Right lung (tissue), 10 donors: Measurements from ENCODE around the gene AAGAB. TPM values are rescaled to one million over a fixed set of nuclear protein-coding genes. Genes with fewer than 3 reads are reported as not detected.
"Not testable (repeated sequence)": the region's sequence is repeated elsewhere in the genome, so short reads cannot be mapped to it uniquely, and the experiment has no call there.

Experiments
- DNase-seq, 2 donors: peaks; one replicate each; pipeline ENCODE4 v3.0.0-alpha.2; 2013
- long read RNA-seq, 8 donors: transcript quantifications; one replicate each; lab custom pipeline, GENCODE V29; 2026
- polyA plus RNA-seq, 5 donors: library from polyadenylated mRNA; unstranded; fragments of 120-200 nt; gene quantifications; one replicate each; pipeline versions ENCODE4 v1.2.1 to v1.2.3, GENCODE V29; 2013; ENCODE audit warnings: inconsistent platforms in 1 of 5, low replicate concordance in 1 of 5; ENCODE audit not compliant: insufficient read length in 5 of 5, insufficient read depth in 1 of 5

Gene AAGAB, protein sequence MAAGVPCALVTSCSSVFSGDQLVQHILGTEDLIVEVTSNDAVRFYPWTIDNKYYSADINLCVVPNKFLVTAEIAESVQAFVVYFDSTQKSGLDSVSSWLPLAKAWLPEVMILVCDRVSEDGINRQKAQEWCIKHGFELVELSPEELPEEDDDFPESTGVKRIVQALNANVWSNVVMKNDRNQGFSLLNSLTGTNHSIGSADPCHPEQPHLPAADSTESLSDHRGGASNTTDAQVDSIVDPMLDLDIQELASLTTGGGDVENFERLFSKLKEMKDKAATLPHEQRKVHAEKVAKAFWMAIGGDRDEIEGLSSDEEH
- polyA plus RNA-seq, result 10 to 100 TPM; 26.9 to 35.1 (median 28.3) TPM
- long read RNA-seq, donor 1, partial matches to known transcripts, result 0 of 5 reads
- long read RNA-seq, donor 1, other reads (novel, unspliced or antisense), result 0 of 5 reads
- long read RNA-seq, donor 2, partial matches to known transcripts, result 0 of 3 reads
- long read RNA-seq, donor 2, other reads (novel, unspliced or antisense), result 0 of 3 reads
- long read RNA-seq, donor 3, transcript AAGAB-201 (10 exons, 2,841 nt), result major isoform, 9 of 9 reads
- long read RNA-seq, donor 3, partial matches to known transcripts, result 0 of 9 reads
- long read RNA-seq, donor 3, other reads (novel, unspliced or antisense), result 0 of 9 reads
- long read RNA-seq, donor 4, partial matches to known transcripts, result 0 of 4 reads
- long read RNA-seq, donor 4, other reads (novel, unspliced or antisense), result 0 of 4 reads
- long read RNA-seq, donor 5, transcript AAGAB-201 (10 exons, 2,841 nt), result major isoform, 7 of 8 reads
- long read RNA-seq, donor 5, partial matches to known transcripts, result 0 of 8 reads
- long read RNA-seq, donor 5, other reads (novel, unspliced or antisense), result 0 of 8 reads
- long read RNA-seq, donor 6, transcript AAGAB-201 (10 exons, 2,841 nt), result major isoform, 5 of 6 reads
- long read RNA-seq, donor 6, partial matches to known transcripts, result 0 of 6 reads
- long read RNA-seq, donor 6, other reads (novel, unspliced or antisense), result 0 of 6 reads
- long read RNA-seq, donor 7, transcript AAGAB-201 (10 exons, 2,841 nt), result major isoform, 7 of 16 reads
- long read RNA-seq, donor 7, partial matches to known transcripts, result 7 of 16 reads
- long read RNA-seq, donor 7, other reads (novel, unspliced or antisense), result 0 of 16 reads
- long read RNA-seq, donor 8, partial matches to known transcripts, result 0 of 2 reads
- long read RNA-seq, donor 8, other reads (novel, unspliced or antisense), result 0 of 2 reads

DNA sequence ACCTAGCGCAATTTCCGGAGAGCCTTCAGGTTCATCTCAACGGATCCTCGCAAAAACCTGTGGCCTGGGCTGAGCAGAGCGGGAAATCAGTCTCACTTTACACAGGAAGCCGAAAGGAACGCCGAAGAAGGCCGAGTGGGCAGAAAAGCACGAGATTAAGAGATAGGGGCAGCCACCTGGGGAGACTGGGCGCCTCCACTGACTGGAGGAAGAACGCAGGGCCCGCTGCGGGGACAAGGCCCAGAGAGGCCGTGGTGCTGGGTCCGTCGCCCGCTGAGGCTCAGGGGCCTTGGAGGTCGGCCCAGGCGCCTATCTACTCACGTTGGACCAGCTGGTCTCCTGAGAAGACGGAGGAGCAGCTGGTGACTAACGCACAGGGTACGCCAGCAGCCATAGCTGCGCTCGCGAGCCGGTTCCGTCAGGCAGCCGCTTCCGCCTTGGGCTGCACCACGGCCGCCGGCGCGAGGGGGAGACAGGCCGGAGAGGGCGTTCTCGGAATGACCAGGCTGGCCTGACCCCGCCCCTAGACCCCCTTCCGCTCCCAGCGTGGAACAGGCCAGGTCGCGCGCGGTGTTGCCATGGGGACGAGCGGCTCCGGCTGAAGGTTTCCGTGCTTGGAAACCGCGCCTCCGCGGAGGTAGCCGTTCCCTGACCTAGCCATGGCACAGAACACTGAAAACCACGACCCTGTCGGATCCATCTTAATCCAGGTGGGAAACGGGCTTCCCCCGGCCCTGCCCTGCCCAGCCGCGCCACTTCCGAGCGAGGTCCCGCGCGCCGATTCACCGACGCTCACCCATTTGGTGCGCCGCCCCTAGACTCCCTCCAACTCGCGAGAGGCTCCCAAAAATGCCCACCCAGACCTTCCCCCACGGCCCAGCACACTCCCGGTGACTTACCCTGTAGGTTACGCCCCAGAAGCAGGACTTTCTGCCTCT lies at the start of gene AAGAB, which contains the start of gene IQCH:
Gene AAGAB, minus strand, starts transcription at position 424 of the 938 bp plus-strand sequence. Its CDS starts 30 bp downstream, at position 394.
Gene IQCH, plus strand, starts transcription at position 549 of the 938 bp plus-strand sequence. Its CDS starts 111 bp downstream, at position 660.
- DNase-seq, result peak; percentile 94 to 95

GRCh38 chr15:67303490-67304363 lies 49.3 kb upstream of the AAGAB start:
- DNase-seq, result no peak

DNA sequence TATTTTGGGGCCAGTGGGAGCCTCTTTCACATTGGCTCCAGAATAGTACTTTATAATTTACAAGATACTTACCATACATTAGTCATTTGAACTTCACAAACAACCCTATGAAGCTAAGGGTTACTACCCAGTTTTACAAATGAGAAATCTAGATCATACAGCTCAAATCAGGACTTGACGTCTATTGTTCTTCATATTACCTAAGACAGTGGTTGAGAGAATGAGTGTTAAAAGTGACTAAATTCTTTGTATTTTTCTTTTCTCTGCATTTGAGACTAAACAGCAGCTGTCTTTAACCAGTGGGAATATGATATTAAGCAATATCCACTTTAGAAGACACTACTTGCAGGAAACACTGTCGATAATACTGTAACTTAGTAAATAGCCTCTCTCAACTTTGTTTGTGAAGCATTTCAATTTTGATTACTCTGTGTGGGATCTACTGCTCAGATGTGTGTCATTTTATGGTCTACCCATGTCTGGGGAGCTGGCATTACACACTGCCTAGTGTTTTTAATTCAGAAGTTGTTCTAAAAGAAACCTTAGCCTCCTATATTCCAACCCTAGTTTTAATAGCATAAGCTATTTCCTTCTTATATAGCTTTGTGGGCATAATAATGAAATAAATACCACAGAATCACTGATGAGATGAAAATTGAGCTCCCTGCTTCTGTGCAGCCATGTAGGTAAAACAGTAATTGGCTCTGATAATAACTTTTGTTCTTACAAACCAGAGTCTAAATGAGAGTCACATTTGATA lies 46.0 kb upstream of the AAGAB start:
- no peak for DNase-seq

- no peak for DNase-seq
Measured at GRCh38 chr15:67296684-67297083, 42.2 kb upstream of the AAGAB start.

DNA sequence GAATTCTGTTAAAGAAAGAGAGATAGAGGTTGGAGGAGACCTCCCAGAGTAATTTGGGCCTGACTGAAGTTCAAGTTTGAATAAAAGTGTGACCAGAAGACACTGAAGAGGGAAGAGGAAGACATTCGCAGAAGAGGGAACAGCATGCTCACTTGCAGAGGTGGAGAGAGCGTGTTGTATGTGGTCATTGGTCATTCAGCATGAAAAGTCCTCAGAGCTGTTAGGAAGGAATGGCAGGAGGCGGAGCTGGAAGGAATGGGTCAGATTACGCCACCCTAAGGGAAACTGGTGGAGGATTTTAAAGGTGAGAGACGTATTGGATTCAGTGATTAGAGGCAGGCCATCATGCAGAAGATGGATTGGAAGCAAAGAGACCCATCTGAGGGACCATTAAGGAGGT lies 41.7 kb upstream of the AAGAB start:
- no peak for DNase-seq

DNA sequence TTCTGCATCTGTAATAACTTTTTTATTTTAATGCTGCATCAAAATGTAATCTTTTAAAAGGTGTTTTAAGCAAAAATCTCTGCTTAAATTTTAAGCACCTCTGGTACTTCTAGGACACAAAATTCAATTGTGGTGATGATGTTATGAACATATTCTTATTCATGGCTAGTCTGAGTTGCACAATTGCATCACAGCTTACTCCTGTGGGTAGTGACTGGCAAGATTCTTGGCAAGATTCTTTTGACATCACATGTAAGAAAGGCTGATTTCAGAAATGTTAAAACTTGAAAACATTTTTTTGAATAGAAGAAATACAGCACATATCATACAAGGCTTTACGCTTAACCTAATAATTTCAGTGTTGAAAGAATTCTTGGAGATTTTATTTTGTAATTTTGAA lies 35.9 kb upstream of the AAGAB start:
- DNase-seq, result no peak

- DNase-seq, result not testable (repeated sequence)
Measured at GRCh38 chr15:67286400-67286799, 31.9 kb upstream of the AAGAB start.

- DNase-seq, result not testable (repeated sequence)
Measured at GRCh38 chr15:67285625-67286024, 31.2 kb upstream of the AAGAB start.

- no peak for DNase-seq
Measured at GRCh38 chr15:67281714-67282113, 27.3 kb upstream of the AAGAB start.

DNA sequence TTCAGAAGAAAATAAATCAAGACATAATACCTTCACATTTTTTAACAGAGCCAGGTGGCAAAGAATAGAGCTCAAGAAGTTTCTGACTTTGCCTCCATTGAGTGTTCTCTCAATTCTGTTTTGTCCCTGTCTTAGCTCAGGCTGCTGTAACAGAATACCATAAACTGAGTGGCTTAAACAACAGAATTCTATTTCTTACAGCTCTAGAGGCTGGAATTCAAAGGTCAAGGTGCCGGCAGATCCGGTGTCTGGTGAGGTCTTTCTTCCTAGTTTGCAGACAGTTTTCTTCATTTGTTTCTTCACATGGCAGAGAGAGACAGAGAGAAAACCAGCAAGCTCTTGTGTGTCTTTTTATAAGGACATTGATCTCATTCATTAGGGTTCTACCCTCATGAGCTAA lies 25.8 kb upstream of the AAGAB start:
- no peak for DNase-seq

- DNase-seq, result no peak
Measured at GRCh38 chr15:67276666-67277065, 22.2 kb upstream of the AAGAB start.

GRCh38 chr15:67274236-67274635 lies 19.8 kb upstream of the AAGAB start:
- DNase-seq, result no peak

DNA sequence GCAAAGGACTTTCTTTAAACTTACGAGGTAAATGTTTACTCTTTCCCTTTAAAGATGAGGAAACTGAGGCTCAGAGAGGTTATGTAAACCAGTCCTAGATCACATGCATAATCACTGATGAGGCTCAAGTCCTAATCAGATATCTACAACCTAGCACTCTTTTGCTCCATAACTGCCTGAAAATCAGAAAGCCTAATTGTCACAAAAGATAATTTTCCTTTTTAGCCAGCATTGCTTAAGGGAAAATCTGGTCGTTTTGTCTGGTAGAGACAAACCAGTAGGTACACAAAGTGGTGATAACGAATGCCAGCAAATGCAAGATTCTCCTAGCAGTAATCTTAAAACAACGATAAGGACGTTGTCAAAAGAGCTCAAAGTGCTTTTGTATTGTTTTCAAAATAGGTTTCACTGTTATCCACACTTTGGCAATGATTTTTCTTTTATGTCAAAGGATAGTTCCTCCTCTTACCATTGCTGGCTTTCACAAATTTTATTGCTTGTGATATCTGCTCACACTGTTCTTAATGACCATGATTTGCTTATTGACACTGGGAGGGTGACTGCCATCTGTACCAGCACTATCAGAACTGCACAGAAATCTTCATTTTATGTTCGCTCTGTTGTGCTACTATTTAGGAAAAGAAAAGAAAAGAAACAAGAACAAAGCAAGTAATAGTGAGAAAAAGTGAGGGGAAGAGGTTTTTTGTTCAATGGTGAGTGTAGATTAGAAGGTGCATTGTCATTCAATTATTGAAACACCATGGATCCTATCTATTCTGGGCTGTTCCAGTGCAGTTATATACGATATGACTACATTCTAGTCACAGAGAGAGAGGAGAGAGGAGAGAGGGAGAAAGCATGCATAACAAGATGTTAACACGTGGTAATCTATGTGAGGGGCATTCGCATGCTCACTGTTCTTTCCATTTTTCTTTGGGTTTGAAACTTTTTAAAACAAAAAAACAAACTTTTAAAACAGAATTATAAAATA lies 13.8 kb upstream of the AAGAB start:
- no peak for DNase-seq

DNA sequence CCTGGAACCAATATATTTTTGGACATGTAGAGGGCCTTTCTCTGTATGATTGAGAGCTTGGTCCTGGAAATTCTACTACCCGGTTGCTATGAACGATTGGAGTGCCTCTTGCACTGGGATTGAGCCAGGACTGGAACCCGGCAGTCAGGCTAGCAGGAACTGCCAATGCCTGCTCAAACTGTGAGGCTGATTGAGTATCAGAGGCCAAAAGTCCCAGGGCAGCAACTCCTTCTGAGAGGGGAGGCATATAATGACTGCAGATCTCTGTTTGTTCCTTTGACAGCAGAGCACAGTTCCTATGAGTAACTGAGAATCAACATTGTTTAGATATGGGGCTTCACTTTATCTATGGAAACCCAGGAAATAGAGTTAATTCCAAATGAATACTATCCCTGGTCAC lies 13.0 kb upstream of the AAGAB start:
- DNase-seq, result no peak

GRCh38 chr15:67266870-67267269 lies 12.4 kb upstream of the AAGAB start:
- DNase-seq, result no peak

GRCh38 chr15:67259806-67260205 lies 5.3 kb upstream of the AAGAB start:
- DNase-seq, result no peak

- no peak for DNase-seq
Measured at GRCh38 chr15:67259379-67259778, 4.9 kb upstream of the AAGAB start.
